Cardiac ventricle fibroblast (primary cell): ENCODE data around the gene SMIM33. TPM values are rescaled to one million over a fixed set of nuclear protein-coding genes. Genes with fewer than 3 reads are reported as not detected.

Experiments used
- total RNA-seq: library from RNA; depleted of rRNA; stranded (reverse); fragments of >200 nt; gene quantifications from 2 replicates; pipeline ENCODE4 v1.2.3, GENCODE V29; 2015

Gene SMIM33
- total RNA-seq, result not detected in 2 replicates

GRCh38 chr5:139470821-139471300 lies at the start of gene SMIM33:
SMIM33 (plus strand) TSS chr5:139471004; CDS start chr5:139471122, 118 bp downstream.

DNA sequence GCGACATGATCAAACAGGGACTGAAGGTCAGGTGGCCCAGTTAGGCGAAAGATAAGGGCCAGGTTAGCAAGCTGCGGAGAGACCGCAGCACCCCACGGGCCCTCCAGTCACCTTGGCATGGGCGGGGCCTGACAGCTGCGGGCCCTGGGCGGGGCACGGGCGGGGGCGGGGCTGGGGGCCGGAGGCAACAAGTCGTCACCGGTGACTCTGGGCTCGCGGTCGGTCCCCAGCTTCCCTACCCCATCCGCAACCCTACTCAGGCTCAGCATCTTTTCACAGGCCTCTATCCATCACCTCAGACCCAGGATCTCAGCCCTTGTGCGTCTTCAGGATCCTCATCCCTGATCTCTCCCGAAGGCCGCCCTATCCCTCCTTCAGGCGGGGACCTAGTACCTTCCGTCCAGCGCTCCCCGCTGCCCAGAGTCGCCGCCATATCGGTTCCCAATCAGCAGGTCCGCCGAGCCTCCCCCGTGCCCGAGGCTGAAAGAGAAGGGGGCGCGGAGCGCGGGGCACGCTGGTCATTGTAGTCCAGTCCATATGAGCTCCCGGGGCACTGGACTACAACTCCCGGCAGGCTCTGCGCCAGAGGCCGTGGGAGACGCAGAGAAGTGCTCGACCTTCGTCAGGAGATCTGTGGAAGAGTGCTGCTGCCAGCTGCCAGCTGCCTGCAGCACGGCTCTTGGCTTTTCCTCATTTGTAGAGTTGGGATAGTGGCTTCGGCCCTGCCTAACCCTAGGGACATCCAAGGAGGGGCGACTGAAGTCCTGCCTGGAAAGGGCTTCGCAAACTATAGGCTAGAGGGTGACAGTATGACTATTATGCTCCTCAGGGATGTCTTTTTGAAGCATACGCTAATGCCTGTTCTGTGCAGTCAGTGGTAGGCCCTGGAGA lies 31.5 kb upstream of the SMIM33 start, which contains the start of gene DNAJC18:
TSS of gene DNAJC18 (minus strand) at position 513 of the 891 bp plus-strand sequence. CDS start at position 433, 80 bp downstream.

GRCh38 chr5:139462586-139463276 lies 8.1 kb upstream of the SMIM33 start, which contains the start of gene ECSCR:
ECSCR (minus strand) TSS chr5:139462743; CDS start chr5:139462670, 73 bp downstream.

DNA sequence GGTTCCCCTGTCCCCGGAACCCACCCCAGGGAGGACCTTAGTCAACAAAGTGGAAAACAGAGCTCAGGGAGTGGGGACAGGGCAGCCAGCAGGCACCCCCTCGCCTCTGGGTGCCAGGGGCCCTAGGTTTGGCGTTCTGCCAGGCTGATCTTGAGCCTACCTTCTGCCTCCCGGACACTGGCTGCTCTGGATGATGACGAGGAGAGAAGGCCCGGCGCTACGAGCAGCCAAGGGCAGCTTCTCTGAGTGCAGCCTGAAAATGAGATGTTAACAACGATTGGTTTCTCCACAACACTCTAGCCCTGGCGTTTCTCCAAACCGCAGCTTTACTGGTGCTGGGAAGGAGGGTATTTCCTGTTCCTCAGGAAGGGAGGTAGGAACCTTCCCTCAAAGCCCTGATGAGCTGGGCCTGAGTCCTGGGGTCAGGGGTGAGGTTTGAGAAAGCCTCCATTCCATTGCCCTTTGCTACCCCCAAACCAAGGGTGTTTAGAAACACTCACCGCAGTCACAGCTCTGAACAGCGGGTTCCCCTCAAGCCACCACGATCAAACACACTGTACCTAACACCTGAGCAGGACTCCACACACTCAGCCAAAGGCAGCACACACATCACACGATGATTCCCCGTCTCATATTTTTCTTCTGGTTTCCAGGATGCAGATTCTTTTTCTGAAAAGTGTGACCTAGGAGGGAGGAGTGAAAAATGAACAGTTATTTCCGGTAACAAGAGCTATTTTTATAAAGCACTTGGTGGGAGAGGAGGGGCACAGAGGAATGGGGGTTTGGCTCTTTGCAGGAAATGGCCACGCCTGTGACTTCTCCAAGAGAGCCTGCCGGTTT lies 11.5 kb downstream of the SMIM33 start, which contains the start of gene STING1:
TSS of gene STING1 (minus strand) at position 709 of the 840 bp plus-strand sequence. CDS start 1,054 bp downstream, outside the sequence.

Other genes starting within 250 kb of the SMIM33 start
- 156 and 174 TPM in 2 replicates for gene MATR3, start 177.3 kb upstream of the SMIM33 start, total RNA-seq
- gene PAIP2, start 129.2 kb upstream of the SMIM33 start, total RNA-seq, result 68.5 and 70.7 TPM in 2 replicates
- not detected in 2 replicates for gene SLC23A1, start 87.7 kb upstream of the SMIM33 start, total RNA-seq
- gene MZB1, start 81.1 kb upstream of the SMIM33 start, total RNA-seq, result not detected in 2 replicates
- gene PROB1, start 75.9 kb upstream of the SMIM33 start, total RNA-seq, result 1.2 and 2.1 TPM in 2 replicates
- gene SPATA24, start 66.9 kb upstream of the SMIM33 start, total RNA-seq, result 1.5 and 1.9 TPM in 2 replicates
- gene DNAJC18, start 31.5 kb upstream of the SMIM33 start, total RNA-seq, result 3.6 and 8.2 TPM in 2 replicates
- 2.1 and 5.1 TPM in 2 replicates for gene ECSCR, start 8.3 kb upstream of the SMIM33 start, total RNA-seq
- gene STING1, start 11.8 kb downstream of the SMIM33 start, total RNA-seq, result 43.7 and 64.9 TPM in 2 replicates
- gene UBE2D2, start 90.3 kb downstream of the SMIM33 start, total RNA-seq, result 46.5 and 51.3 TPM in 2 replicates
- 51.2 and 57.5 TPM in 2 replicates for gene CXXC5, start 177.3 kb downstream of the SMIM33 start, total RNA-seq